Epidermal melanocyte (primary cell): ENCODE measurements around the gene RPS4Y1.
"Not testable (repeated sequence)": the region's sequence is repeated elsewhere in the genome, so short reads cannot be mapped to it uniquely, and the experiment has no call there.

Source experiments
- DNase-seq: peaks from one replicate; pipeline ENCODE4 v3.0.0; 2011; ENCODE audit warnings: low spot score; ENCODE audit not compliant: insufficient read length

The RPS4Y1 gene

DNA sequence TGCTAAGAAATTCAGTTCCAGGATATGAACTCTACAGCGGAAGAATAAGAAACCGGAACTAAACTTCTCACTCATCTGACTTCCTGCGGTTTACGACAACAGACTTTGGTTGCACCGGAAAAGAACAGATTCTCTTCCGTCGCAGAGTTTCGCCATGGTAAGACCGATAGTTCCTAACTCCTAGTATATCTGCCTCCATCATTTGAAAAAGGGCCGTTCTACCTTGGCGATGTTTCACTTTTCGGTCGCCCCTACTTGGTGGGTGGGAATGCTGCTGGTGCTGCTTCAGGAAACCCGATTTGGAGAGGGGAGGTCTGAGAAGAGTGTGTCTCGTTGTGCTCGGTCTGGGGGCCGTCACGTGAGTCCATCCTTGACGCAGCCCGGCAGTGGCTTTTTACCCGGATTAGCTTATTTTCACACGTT lies at the start of gene RPS4Y1:
Gene RPS4Y1 (plus strand): TSS at position 132 of the 423 bp plus-strand sequence. CDS start 23 bp downstream, at position 155.
- peak; percentile 56 for DNase-seq

- no peak for DNase-seq
Measured at GRCh38 chrY:2796977-2797523, 44.4 kb upstream of the RPS4Y1 start.

DNA sequence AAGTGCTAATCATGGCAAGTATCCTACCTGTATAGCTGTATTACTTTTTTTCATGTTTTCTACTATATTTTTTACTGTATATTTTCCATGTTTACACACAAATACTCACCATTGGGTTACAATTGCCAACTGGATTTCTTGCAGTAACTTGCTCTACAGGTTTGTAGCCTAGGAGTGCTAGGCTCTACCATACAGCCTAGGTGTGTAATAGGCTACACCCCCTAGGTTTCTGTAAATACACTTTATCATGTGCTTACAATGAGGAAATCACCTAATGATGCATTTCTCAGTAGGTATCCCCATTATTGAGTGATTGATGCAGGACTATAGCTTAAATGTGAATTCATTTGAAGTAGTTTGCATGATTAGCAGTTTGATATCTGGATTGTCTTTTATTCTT lies 43.4 kb upstream of the RPS4Y1 start:
- DNase-seq, result no peak

GRCh38 chrY:2800246-2800645 lies 41.2 kb upstream of the RPS4Y1 start:
- DNase-seq, result no peak

GRCh38 chrY:2817146-2817896 lies 24.1 kb upstream of the RPS4Y1 start:
- not testable (repeated sequence) for DNase-seq

GRCh38 chrY:2824471-2824870 lies 16.9 kb upstream of the RPS4Y1 start:
- DNase-seq, result no peak

DNA sequence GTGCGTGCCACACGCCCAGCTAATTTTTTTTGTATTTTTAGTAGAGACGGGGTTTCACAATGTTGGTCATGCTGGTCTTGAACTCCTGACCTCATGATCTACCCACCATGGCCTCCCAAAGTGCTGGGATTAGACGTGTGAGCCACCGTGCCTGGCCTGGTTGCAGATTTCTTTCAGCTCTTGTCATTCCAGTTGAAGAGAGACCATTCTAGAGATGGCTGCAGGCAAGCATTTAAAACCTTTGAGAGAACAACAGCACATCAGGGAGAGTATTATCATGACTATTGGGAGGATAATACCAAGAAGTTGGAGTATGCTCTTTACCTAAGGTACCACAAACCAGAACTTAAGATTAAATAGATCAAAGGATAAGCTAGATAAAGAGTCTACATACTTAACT lies 12.9 kb upstream of the RPS4Y1 start:
- no peak for DNase-seq

- DNase-seq, result no peak
Measured at GRCh38 chrY:2835230-2835629, 6.2 kb upstream of the RPS4Y1 start.

DNA sequence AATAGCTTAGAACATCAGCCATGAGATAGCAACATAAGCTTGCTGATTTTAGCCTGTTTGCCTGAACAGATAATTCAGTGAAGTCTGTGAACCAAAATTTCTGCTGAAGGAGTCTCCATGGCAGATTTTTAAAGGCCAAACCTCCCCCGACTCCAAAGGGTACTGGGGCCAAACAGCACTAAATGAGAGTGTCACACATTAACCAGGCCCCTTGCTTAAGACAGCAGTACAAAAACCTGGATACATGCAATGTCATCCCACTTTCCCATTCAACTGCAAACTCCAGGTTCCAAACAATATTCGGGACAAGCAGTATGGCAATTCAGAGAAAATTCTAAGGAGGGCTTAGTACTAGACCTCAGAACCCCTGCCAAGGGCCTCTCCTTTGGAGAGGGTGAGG lies 4.3 kb upstream of the RPS4Y1 start:
- no peak for DNase-seq

DNA sequence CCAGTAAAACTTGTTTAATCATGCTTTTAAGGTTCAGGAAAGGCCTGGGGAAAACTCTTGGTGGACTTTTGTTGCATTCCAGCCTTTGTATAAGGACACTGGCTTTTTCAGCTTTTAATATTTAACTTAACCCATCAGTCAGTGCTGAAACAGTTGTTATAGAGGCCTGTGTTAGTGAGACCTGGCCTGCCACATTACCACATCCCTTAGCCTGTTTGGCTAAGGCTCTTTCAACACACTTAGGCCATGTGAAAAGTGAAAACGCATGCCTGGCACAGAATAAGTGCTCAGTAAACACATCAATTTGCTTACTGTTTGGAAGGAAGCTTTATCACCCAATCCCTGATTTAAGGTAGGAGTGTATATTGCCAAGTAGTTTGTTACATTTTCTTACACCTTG lies 3.5 kb upstream of the RPS4Y1 start:
- no peak for DNase-seq

GRCh38 chrY:2846791-2847190 lies 5.4 kb downstream of the RPS4Y1 start:
- no peak for DNase-seq

GRCh38 chrY:2848384-2848783 lies 7.0 kb downstream of the RPS4Y1 start:
- DNase-seq, result no peak

- no peak for DNase-seq
Measured at GRCh38 chrY:2849368-2849767, 8.0 kb downstream of the RPS4Y1 start.

DNA sequence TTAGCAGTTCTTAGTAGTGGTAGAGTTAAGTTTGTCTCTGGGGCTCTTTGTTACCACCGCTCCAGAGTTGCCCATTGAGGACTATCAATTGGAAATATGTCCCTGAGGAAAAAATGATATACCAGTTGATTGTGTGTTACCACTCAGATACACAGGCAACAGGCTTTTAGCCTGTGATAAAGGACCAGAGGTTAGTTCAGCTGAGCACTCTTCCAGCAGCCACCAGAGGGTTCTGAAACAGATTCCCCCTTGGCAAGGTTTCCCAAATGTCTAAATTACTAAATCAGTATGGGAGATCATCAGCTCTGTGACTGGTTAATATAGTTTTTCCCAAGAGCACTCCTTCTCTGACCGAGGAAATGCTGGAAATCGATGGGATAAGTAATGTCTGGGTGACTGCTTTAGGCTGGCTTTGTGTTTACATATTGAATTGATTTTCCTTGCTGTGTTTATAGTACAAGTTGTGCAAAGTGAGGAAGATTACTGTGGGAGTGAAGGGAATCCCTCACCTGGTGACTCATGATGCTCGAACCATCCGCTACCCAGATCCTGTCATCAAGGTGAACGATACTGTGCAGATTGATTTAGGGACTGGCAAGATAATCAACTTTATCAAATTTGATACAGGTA lies 12.9 kb downstream of the RPS4Y1 start:
- DNase-seq, result no peak

DNA sequence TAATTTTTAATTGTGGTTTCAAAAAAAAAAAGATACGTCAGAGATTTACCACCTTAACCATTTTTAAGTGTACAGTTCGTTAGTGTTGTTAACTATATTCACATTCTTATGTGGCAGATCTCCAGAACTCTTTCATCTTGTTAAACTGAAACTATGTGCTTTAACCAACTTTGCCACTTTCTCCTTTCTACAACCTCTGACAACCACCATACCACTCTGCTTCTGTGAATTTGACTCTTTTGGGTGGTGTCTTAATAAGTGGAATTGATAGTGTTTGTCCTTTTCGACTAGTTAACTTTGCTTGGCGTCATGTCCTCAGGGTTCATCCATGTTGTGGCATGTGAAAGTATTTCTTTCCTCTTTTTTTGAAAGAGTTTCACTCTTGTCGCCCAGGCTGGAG lies 15.7 kb downstream of the RPS4Y1 start:
- DNase-seq, result no peak

DNA sequence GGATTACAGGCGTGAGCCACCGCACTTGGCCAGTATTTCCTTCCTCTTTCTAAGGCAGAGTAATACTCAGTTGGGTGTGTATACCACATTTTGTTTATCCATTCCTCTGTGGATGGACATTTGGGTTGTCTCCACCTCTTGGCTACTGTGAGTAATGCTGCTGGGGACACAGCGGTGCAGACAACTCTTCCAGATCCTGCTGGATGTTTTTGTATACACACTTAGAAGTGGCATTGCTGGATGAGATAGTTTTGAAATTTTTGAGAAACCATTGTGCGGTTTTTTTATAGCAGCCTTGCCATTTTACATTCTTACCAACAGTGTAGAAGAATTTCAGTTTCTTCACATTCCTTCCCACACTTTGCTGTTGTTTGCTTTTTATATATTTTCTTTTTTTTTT lies 16.3 kb downstream of the RPS4Y1 start:
- no peak for DNase-seq

GRCh38 chrY:2859782-2860181 lies 18.4 kb downstream of the RPS4Y1 start:
- no peak for DNase-seq

- DNase-seq, result no peak
Measured at GRCh38 chrY:2860511-2860910, 19.1 kb downstream of the RPS4Y1 start.

DNA sequence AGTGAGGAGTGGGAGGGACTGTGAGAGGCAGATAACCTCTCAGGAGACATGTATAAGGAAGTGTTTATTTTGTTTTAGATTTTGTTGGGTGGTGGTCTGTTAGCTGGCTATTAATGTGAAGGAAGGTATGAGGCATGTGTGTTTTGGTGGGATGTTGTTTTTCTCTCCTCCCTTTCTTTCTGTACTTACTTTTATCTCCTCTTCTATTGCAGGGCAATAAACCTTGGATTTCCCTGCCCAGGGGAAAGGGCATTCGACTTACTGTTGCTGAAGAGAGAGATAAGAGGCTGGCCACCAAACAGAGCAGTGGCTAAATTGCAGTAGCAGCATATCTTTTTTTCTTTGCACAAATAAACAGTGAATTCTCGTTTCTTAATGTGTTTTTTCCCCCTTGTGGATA lies 25.2 kb downstream of the RPS4Y1 start:
- no peak for DNase-seq

DNA sequence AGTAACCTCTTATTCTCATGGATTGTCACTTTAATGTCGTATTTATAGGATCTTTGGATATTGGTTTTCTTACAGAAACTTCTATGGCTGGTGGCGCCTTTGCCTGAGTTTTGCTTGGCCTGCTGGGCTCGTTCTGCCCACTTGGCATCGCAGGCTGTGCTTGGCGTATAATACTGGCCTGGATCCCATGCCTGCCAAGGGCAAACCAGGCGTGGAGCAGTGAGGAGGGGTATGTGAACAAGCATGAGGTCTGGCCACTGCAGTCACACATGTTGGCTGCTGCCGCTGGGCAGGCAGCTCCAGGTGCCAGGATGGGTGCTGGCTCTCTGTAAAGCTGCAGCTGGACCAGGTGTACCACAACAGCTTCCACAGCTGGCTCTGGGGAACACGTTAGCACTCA lies 26.1 kb downstream of the RPS4Y1 start:
- DNase-seq, result no peak

DNA sequence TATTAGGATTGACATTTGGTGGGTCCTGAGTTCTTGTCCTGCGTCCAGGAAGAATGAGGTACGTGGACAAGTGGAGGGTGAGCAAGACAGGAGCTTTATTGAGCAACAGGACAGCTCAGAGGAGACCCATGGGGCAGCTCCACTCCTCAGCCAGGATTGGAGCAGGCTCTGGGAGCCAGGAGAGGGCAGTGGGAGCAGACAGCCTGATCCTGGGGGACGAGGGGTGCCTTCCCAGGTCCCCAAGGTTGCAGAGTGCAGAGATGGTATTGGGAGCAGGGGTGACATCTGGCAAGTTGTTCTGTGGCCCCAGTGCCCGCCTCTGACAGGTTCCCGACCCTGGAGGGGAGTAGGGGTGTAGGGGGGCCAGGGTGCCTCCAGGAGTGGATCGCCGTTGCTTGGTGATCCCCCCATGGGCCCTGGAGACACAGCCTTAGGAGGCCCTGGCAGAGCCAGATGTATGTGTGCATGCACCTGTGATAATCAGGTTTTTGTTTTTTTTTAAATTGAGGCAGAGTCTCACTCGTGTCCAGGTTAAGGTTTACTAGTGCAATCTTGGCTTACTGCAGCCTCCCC lies 26.7 kb downstream of the RPS4Y1 start:
- DNase-seq, result no peak

GRCh38 chrY:2872234-2872633 lies 30.8 kb downstream of the RPS4Y1 start:
- not testable (repeated sequence) for DNase-seq
